H9 (cell line): Measurements from ENCODE around the gene DRGX. TPM values are rescaled to one million over a fixed set of nuclear protein-coding genes. Genes with fewer than 3 reads are reported as not detected.
A peak's percentile ranks its signal among the peaks of the same experiment; 100 is the strongest.

ENCODE experiments used
- DNase-seq: peaks from one replicate; pipeline ENCODE4 v3.0.0-alpha.2; 2017
- H2AFZ ChIP-seq: one replicate; pipeline ENCODE4 v1.6.1; 2013; ENCODE audit warnings: mild to moderate bottlenecking, low read length, control low read depth, moderate library complexity
- H2AK5ac ChIP-seq: 2 replicates; pipeline ENCODE4 v1.6.1; 2013; ENCODE audit warnings: low read length, control low read depth, mixed read lengths; ENCODE audit not compliant: insufficient read length
- H2BK120ac ChIP-seq: one replicate; pipeline ENCODE4 v1.6.1; 2013; ENCODE audit warnings: low read depth, mild to moderate bottlenecking, low read length, control low read depth, inconsistent platforms; ENCODE audit not compliant: poor library complexity, severe bottlenecking
- H2BK12ac ChIP-seq: 2 replicates; pipeline ENCODE4 v1.6.1; 2013; ENCODE audit warnings: low read length, control low read depth, mixed read lengths, low read depth; ENCODE audit not compliant: insufficient read length
- H2BK15ac ChIP-seq: 2 replicates; pipeline ENCODE4 v1.6.1; 2013; ENCODE audit warnings: low read depth, low read length, control low read depth
- H2BK20ac ChIP-seq: one replicate; pipeline ENCODE4 v1.6.1; 2013; ENCODE audit warnings: low read depth, mild to moderate bottlenecking, low read length, control low read depth, inconsistent platforms; ENCODE audit not compliant: poor library complexity, severe bottlenecking
- H2BK5ac ChIP-seq: 2 replicates; pipeline ENCODE4 v1.6.1; 2013; ENCODE audit warnings: low read length, control low read depth, mixed read lengths; ENCODE audit not compliant: insufficient read length
- H3K14ac ChIP-seq: 2 replicates; pipeline ENCODE4 v1.6.1; 2013; ENCODE audit warnings: low read length, control low read depth; ENCODE audit not compliant: insufficient read depth
- H3K18ac ChIP-seq: 2 replicates; pipeline ENCODE4 v1.6.1; 2013; ENCODE audit warnings: low read depth, mild to moderate bottlenecking, mixed read lengths, low read length, control low read depth; ENCODE audit not compliant: insufficient read length
- H3K23ac ChIP-seq: 2 replicates; pipeline ENCODE4 v1.6.1; 2013; ENCODE audit warnings: low read length, control low read depth, mixed read lengths, low read depth; ENCODE audit not compliant: insufficient read length
- H3K23me2 ChIP-seq: 2 replicates; pipeline ENCODE4 v1.6.1; 2013; ENCODE audit warnings: low read depth, mild to moderate bottlenecking, mixed read lengths, low read length, control low read depth; ENCODE audit not compliant: insufficient read length, poor library complexity, severe bottlenecking
- H3K27ac ChIP-seq: 2 replicates; pipeline ENCODE4 v1.5.1; 2013; ENCODE audit warnings: low read length, control low read depth, mixed read lengths, low read depth; ENCODE audit not compliant: insufficient read length
- H3K27me3 ChIP-seq: 2 replicates; pipeline ENCODE4 v1.6.1; 2013; ENCODE audit warnings: low read length, control low read depth, inconsistent platforms; ENCODE audit not compliant: insufficient read depth
- H3K4ac ChIP-seq: 2 replicates; pipeline ENCODE4 v1.6.1; 2013; ENCODE audit warnings: low read depth, mild to moderate bottlenecking, control low read depth, inconsistent platforms, low read length, moderate library complexity
- H3K4me1 ChIP-seq: 2 replicates; pipeline ENCODE4 v1.6.1; 2013; ENCODE audit warnings: low read length, control low read depth, inconsistent platforms; ENCODE audit not compliant: insufficient read depth
- H3K4me2 ChIP-seq: 2 replicates; pipeline ENCODE4 v1.6.1; 2013; ENCODE audit warnings: low read length, control low read depth, mixed read lengths; ENCODE audit not compliant: insufficient read length, insufficient read depth
- H3K56ac ChIP-seq: 2 replicates; pipeline ENCODE4 v1.6.1; 2013; ENCODE audit warnings: low read depth, mild to moderate bottlenecking, mixed read lengths, low read length, control low read depth; ENCODE audit not compliant: insufficient read length
- H3K79me1 ChIP-seq: 2 replicates; pipeline ENCODE4 v1.6.1; 2013; ENCODE audit warnings: low read depth, mild to moderate bottlenecking, moderate library complexity, low read length, control low read depth, inconsistent platforms; ENCODE audit not compliant: insufficient read depth, poor library complexity, severe bottlenecking
- H3K79me2 ChIP-seq: 2 replicates; pipeline ENCODE4 v1.6.1; 2013; ENCODE audit warnings: low read length, control low read depth, inconsistent platforms; ENCODE audit not compliant: insufficient read depth
- H3K9ac ChIP-seq: 2 replicates; pipeline ENCODE4 v1.6.1; 2013; ENCODE audit warnings: low read length, control low read depth, mixed read lengths; ENCODE audit not compliant: insufficient read length; ENCODE audit errors: extremely low read depth
- H3K9me3 ChIP-seq: one replicate; pipeline ENCODE4 v1.6.1; 2013; ENCODE audit warnings: low read depth, low read length, inconsistent platforms; ENCODE audit not compliant: control insufficient read depth
- H3T11ph ChIP-seq: one replicate; pipeline ENCODE4 v1.6.1; 2013; ENCODE audit warnings: mild to moderate bottlenecking, low read length, control low read depth, inconsistent platforms
- H4K20me1 ChIP-seq: one replicate; pipeline ENCODE4 v1.6.1; 2013; ENCODE audit not compliant: control insufficient read depth, insufficient read length, insufficient read depth
- H4K5ac ChIP-seq: 2 replicates; pipeline ENCODE4 v1.6.1; 2013; ENCODE audit warnings: low read depth, mild to moderate bottlenecking, mixed read lengths, low read length, control low read depth; ENCODE audit not compliant: insufficient read length
- H4K8ac ChIP-seq: replicated peaks from 2 replicates; pipeline ENCODE4 v1.6.1; 2013; ENCODE audit warnings: low read length, control low read depth, mixed read lengths, low read depth; ENCODE audit not compliant: insufficient read length
- H4K91ac ChIP-seq: 2 replicates; pipeline ENCODE4 v1.6.1; 2013; ENCODE audit warnings: low read depth, mild to moderate bottlenecking, moderate library complexity, mixed read lengths, low read length, control low read depth; ENCODE audit not compliant: insufficient read length
- H3K27ac Mint-ChIP-seq, 3 experiments: 2 replicates in 2 of 3; 3 replicates in 1 of 3; pipeline ENCODE4 v1.8.0; 2020 to 2021; ENCODE audit warnings: mixed read lengths in 3 of 3, mild to moderate bottlenecking in 1 of 3, moderate library complexity in 1 of 3
- H3K27me3 Mint-ChIP-seq: 2 replicates; pipeline ENCODE4 v1.8.0; 2021; ENCODE audit warnings: low read depth, mild to moderate bottlenecking, moderate library complexity, mixed read lengths
- H3K36me3 Mint-ChIP-seq, 3 experiments: 2 replicates in 2 of 3; 3 replicates in 1 of 3; pipeline ENCODE4 v1.8.0; 2020 to 2021; ENCODE audit warnings: low read depth in 3 of 3, mixed read lengths in 3 of 3; ENCODE audit not compliant: insufficient read depth in 1 of 3
- H3K4me1 Mint-ChIP-seq, 2 experiments: 2 replicates each; pipeline ENCODE4 v1.8.0; 2020; ENCODE audit warnings: mixed read lengths in 2 of 2
- H3K4me3 Mint-ChIP-seq, 2 experiments: 2 replicates in 1 of 2; 3 replicates in 1 of 2; pipeline ENCODE4 v1.8.0; 2020 to 2021; ENCODE audit warnings: mild to moderate bottlenecking in 2 of 2, mixed read lengths in 2 of 2, moderate library complexity in 1 of 2
- H3K9me3 Mint-ChIP-seq, 2 experiments: 2 replicates in 1 of 2; 3 replicates in 1 of 2; pipeline ENCODE4 v1.8.0; 2020; ENCODE audit warnings: mild to moderate bottlenecking in 2 of 2, mixed read lengths in 2 of 2, moderate library complexity in 1 of 2
- WGBS: extraction: QIAGEN DNeasy Blood & Tissue Kit; methylation state at CpG from one replicate; pipeline ENCODE4 v1.1.7; 2013; ENCODE audit warnings: missing lambda C conversion rate, low lambda C conversion rate, mixed read lengths; ENCODE audit not compliant: insufficient read length; ENCODE audit errors: extremely low coverage; 5-methylcytosine and 5-hydroxymethylcytosine counted together
- total RNA-seq: library from RNA; stranded (reverse); gene quantifications from 2 replicates; pipeline ENCODE4 v1.2.1, GENCODE V29; 2021
- TF ChIP-seq, protein P1 (sequence below): fragments of 200-600 bp; sonication (generic); conservative IDR thresholded peaks from 3 replicates; pipeline ENCODE4 v1.8.0; 2021; ENCODE audit warnings: antibody characterized with exemption, mild to moderate bottlenecking

DRGX gene
- total RNA-seq, 1 experiment from 2014 or later = not detected

DNA sequence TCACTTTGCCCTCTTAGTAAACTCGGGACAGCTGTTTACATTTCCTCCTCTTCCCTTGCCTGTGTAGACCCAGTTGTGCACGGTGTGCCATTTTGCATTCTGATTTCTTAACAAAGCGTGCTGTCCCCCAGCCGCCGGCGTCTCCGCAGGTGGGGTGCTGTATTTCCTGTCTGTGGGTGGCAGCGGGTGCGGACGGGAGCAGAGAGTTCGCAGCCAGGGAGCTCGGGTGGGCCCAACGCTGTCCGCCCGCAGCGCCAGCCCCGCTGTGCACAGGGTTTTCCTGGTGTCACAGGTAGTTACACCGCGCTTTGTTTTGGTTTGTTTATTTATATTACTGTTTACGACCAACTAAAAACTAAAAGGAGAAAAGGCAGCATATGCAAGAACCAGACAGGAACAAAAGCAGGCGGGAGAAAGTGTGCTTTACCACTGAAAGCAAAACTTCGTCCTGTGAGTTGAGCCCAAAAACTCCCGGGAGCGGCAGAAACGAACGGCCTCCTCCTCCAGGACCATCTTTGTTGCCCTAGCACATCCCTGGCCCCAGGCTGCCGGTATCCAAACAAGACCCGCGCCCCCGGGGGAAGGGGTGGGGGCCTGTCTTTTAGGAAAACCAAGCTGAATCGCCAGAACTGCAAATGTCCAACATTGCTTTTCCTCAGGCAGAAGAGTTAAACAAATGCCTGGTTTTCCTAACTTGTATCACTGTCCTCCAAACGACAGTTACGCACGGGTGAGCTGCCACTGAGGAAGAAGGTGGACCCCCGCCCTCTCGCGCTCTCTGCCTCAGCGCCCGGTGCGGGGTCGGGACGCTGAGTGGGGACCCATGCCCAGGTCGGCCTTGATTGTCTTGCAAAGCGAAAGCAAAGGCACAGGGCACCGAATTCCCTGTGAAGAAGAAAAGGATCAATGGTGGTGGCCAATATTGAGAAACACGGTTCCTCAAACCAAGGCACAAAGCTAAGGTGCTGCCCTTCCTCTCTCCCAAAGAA lies 45.9 kb upstream of the DRGX start:
- TF ChIP-seq, protein P1, sequence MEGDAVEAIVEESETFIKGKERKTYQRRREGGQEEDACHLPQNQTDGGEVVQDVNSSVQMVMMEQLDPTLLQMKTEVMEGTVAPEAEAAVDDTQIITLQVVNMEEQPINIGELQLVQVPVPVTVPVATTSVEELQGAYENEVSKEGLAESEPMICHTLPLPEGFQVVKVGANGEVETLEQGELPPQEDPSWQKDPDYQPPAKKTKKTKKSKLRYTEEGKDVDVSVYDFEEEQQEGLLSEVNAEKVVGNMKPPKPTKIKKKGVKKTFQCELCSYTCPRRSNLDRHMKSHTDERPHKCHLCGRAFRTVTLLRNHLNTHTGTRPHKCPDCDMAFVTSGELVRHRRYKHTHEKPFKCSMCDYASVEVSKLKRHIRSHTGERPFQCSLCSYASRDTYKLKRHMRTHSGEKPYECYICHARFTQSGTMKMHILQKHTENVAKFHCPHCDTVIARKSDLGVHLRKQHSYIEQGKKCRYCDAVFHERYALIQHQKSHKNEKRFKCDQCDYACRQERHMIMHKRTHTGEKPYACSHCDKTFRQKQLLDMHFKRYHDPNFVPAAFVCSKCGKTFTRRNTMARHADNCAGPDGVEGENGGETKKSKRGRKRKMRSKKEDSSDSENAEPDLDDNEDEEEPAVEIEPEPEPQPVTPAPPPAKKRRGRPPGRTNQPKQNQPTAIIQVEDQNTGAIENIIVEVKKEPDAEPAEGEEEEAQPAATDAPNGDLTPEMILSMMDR = no peak
- Histone ChIP-seq H3K23ac (no peak overlapping the region), H3K4me2 (no peak overlapping the region), H2BK20ac (no peak overlapping the region), H4K91ac (no peak overlapping the region), H3K27me3 (no peaks in the 10 kb centered on the region; the same call in 1 of the 2 replicates), H3K23me2 (no peaks in the 10 kb centered on the region), H4K20me1 (no peaks in the 10 kb centered on the region), H2BK15ac (no peak overlapping the region), H2AFZ (no peak overlapping the region), H3K4ac (no peak overlapping the region), H4K5ac (no peak overlapping the region), H2AK5ac (no peak overlapping the region), H3K14ac (peak overlapping the region; percentile 12; the same call in 1 of the 2 replicates), H3K79me2 (no peaks in the 10 kb centered on the region), H3K79me1 (no peaks in the 10 kb centered on the region), H4K8ac (no peak overlapping the region), H3K18ac (peak overlapping the region; percentile 20), H2BK120ac (no peak overlapping the region), H3K9ac (no peak overlapping the region), H3T11ph (no peak overlapping the region), H3K27ac (no peak overlapping the region), H2BK5ac (no peak overlapping the region), H3K4me1 (no peaks in the 10 kb centered on the region), H2BK12ac (no peak overlapping the region), H3K9me3 (no peaks in the 10 kb centered on the region), H3K56ac (no peak overlapping the region)
- H3K4me1 Mint-ChIP-seq = peaks cover 4 to 8% of the 10 kb centered on the region in 2 experiments; a peak in 3 of 4 replicates
- WGBS = no CpG with 5 or more reads among the region's 46 CpGs
- peaks cover 0 to 8% of the 10 kb centered on the region in 2 experiments; a peak in 3 of 5 replicates for H3K9me3 Mint-ChIP-seq
- H3K27me3 Mint-ChIP-seq = no peaks in the 10 kb centered on the region
- no peak overlapping the region for H3K4me3 Mint-ChIP-seq
- no peak overlapping the region for H3K27ac Mint-ChIP-seq
- no peak for DNase-seq
- H3K36me3 Mint-ChIP-seq = peaks cover 0 to 10% (median 3%) of the 10 kb centered on the region in 3 experiments; a peak in 4 of 7 replicates
